ENCODE data around the gene NGB. TPM values are rescaled to one million over a fixed set of nuclear protein-coding genes. Genes with fewer than 3 reads are reported as not detected.

NGB gene
- total and polyA plus RNA-seq, 2 of the 8 experiments (the other 6 are each of a cell fraction or from before 2014, with no cell fraction given): 0.30 to 0.60 TPM

DNA sequence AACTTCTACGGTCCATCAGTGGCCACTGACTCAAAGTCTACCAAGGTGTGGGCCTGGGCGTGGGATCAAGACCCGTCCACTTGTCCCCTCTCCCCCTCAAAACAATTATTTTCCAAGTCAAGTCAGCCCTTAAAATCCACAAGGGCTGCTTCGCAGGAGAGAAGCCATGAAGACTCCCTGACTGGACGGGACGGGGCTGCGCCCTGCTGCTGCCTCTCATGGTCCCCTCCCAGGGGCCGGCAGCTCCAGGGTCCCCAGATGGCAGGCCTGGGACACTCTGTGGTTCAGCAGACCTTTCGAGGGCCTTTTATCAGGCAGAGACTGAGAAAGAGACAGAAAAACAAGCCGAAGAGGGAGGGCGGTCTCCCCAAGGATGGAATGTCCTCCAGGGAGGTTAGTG, 10.8 kb downstream of the NGB start:
- TF ChIP-seq, protein P1, sequence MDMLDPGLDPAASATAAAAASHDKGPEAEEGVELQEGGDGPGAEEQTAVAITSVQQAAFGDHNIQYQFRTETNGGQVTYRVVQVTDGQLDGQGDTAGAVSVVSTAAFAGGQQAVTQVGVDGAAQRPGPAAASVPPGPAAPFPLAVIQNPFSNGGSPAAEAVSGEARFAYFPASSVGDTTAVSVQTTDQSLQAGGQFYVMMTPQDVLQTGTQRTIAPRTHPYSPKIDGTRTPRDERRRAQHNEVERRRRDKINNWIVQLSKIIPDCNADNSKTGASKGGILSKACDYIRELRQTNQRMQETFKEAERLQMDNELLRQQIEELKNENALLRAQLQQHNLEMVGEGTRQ (IDR thresholded peaks at IDR 0.05; ENCODE audit: low read length): no peak
- TF ChIP-seq POU5F1 (IDR thresholded peaks at IDR 0.05; ENCODE audit: low read depth, low read length) (no peak), EZH2 (IDR thresholded peaks at IDR 0.05; ENCODE audit: low read depth, low read length, severe bottlenecking) (no peak), HDAC6 (IDR thresholded peaks at IDR 0.05; ENCODE audit: low read depth, low read length) (no peak), SP2 (IDR thresholded peaks at IDR 0.05; ENCODE audit: low read length) (no peak), SP4 (IDR thresholded peaks at IDR 0.05; ENCODE audit: low read length) (no peak), GABPA (IDR thresholded peaks at IDR 0.05; ENCODE audit: borderline replicate concordance, insufficient read depth, low read length) (no peak), SIRT6 (IDR thresholded peaks at IDR 0.05; ENCODE audit: low read length) (no peak), TBP (IDR thresholded peaks at IDR 0.05; ENCODE audit: low read depth, low read length) (no peak)
- TF ChIP-seq, protein P2, sequence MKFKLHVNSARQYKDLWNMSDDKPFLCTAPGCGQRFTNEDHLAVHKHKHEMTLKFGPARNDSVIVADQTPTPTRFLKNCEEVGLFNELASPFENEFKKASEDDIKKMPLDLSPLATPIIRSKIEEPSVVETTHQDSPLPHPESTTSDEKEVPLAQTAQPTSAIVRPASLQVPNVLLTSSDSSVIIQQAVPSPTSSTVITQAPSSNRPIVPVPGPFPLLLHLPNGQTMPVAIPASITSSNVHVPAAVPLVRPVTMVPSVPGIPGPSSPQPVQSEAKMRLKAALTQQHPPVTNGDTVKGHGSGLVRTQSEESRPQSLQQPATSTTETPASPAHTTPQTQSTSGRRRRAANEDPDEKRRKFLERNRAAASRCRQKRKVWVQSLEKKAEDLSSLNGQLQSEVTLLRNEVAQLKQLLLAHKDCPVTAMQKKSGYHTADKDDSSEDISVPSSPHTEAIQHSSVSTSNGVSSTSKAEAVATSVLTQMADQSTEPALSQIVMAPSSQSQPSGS (IDR thresholded peaks at IDR 0.05; ENCODE audit: low read length): no peak
- ChIA-PET POLR2A (ENCODE audit: partially characterized antibody) (interaction anchor here (1.2 kb wide), 1 partner anchor 49 kb away, joined by 3 read pairs; no protein-coding TSS in a partner anchor), CTCF (ENCODE audit: partially characterized antibody) (interaction anchor here (1.4 to 1.5 kb wide), 2 partner anchors 12 to 384 kb away, joined by 3 to 4 read pairs; no protein-coding TSS in a partner anchor)
- Histone ChIP-seq H3K14ac (ENCODE audit: insufficient read length) (no peak overlapping the region), H3K23me2 (ENCODE audit: low read depth, low read length) (no peaks in the 10 kb centered on the region), H2BK12ac (ENCODE audit: low read depth, low read length) (no peak overlapping the region), H2AK5ac (ENCODE audit: low read depth, low read length) (no peak overlapping the region), H2BK120ac (replicated peaks; ENCODE audit: low read depth, low read length) (no peak overlapping the region), H4K5ac (ENCODE audit: insufficient read length, low read depth, low read length) (no peak overlapping the region), H3K9ac (replicated peaks in 1 of 4; ENCODE audit: extremely low read depth in 1 of 4, low read depth in 3 of 4, low read length in 3 of 4) (no peak overlapping the region), H3K27ac (ENCODE audit: low read depth, low read length) (no peak overlapping the region), H2BK5ac (ENCODE audit: low read depth, low read length) (no peak overlapping the region), H3K9me3 (ENCODE audit: insufficient read depth in 2 of 2, low read depth in 1 of 2, low read length in 1 of 2) (no peaks in the 10 kb centered on the region), H3K79me1 (ENCODE audit: low read depth, low read length) (no peaks in the 10 kb centered on the region), H2BK20ac (ENCODE audit: low read length) (no peak overlapping the region), H4K91ac (replicated peaks; ENCODE audit: insufficient read length, low read length) (no peak overlapping the region), H3K4me3 (ENCODE audit: extremely low read depth in 1 of 4, insufficient read depth in 2 of 4, low read depth in 3 of 4, low read length in 4 of 4) (no peak overlapping the region), H2BK15ac (ENCODE audit: low read length) (no peak overlapping the region), H3K56ac (replicated peaks; ENCODE audit: insufficient read length, low read depth, low read length) (no peak overlapping the region), H2AFZ (ENCODE audit: low read length) (no peak overlapping the region), H3K18ac (ENCODE audit: extremely low read depth, low read length) (no peak overlapping the region), H4K8ac (ENCODE audit: extremely low read depth, insufficient read depth, low read length) (no peak overlapping the region), H3K36me3 (ENCODE audit: control insufficient read depth in 2 of 4, insufficient read depth in 4 of 4, low read length in 3 of 4) (no peaks in the 10 kb centered on the region), H4K20me1 (replicated peaks in 1 of 2; ENCODE audit: control insufficient read depth in 1 of 2, insufficient read depth in 2 of 2, low read length in 2 of 2) (no peaks in the 10 kb centered on the region), H3K4me2 (ENCODE audit: insufficient read depth in 1 of 2, low read depth in 2 of 2, low read length in 2 of 2) (no peak overlapping the region), H3K23ac (ENCODE audit: insufficient read length) (no peak overlapping the region), H3K4ac (replicated peaks; ENCODE audit: insufficient read length, low read depth, low read length) (no peak overlapping the region), H3K4me1 (replicated peaks in 1 of 4; ENCODE audit: control insufficient read depth in 3 of 4, insufficient read depth in 4 of 4, low read length in 3 of 4) (peaks cover 0 to 4% (median 0%) of the 10 kb centered on the region in 4 experiments; a peak in 1 of 7 replicates), H3K27me3 (replicated peaks in 1 of 4; ENCODE audit: control insufficient read depth in 3 of 4, extremely low read depth in 1 of 4, insufficient read depth in 3 of 4, low read length in 3 of 4) (no peaks in the 10 kb centered on the region), H3K79me2 (ENCODE audit: control insufficient read depth in 1 of 2, insufficient read depth in 2 of 2, low read length in 2 of 2) (no peaks in the 10 kb centered on the region)
- FAIRE-seq: no peak
- WGBS, 2 experiments (ENCODE audit: extremely low coverage in 1 of 2, insufficient coverage in 1 of 2, insufficient read length in 1 of 2, insufficient replicate concordance in 2 of 2, low coverage in 1 of 2, low lambda C conversion rate in 2 of 2, missing lambda C conversion rate in 1 of 2): 86% methylated on average over 11 of the region's 11 CpGs; no CpG with 5 or more reads in 1 of the 2 experiments
- DNase-seq (ENCODE audit: low read depth in 1 of 2, low spot score in 2 of 2): no peak

Data from H1 (cell line).